ENCODE measurements around the gene CEP85. TPM values are rescaled to one million over a fixed set of nuclear protein-coding genes. Genes with fewer than 3 reads are reported as not detected.
A peak's percentile ranks its signal among the peaks of the same experiment; 100 is the strongest.

CEP85 gene
- total and polyA plus RNA-seq, 2 of the 13 experiments (the other 11 are each of a cell fraction or from before 2014, with no cell fraction given), result 16.1 to 26.7 TPM

DNA sequence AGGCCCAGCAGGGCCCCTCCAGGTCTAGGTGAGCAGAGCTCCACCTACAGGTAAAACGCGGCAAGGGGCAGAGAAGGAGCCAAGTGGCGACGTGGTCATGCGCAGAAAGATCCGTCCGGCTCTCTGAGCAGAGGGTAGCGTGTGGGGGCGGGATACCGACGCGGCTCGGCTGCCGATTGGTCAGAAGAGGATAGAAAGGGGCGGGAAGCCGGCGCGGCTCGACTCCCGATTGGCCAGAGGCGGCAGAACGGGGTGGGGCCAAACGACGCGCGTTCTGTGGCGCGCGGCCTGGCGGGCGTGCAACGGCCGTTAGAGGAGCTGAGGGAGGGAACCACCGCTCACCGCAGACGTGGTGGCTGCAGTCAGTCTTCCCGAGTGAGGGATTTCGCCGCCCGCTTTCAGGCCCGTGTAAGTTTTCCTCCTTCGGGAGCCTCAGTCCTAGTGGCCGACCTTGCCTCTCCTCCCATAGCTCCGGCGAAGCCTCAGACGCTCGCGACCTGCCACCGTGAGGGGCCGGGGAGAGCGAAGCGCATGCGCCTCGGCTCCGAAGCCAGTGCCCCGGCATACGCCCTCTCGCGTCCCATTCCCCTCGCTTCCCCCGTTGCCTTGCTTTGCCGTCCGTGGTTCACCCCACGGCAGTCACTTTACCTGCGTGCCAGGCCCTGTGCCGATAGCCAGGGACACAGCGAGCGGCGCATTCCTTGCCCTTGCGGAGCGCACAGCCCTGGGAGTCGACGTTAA lies at the start of gene CEP85 (continued):
- TF ChIP-seq, protein P1, sequence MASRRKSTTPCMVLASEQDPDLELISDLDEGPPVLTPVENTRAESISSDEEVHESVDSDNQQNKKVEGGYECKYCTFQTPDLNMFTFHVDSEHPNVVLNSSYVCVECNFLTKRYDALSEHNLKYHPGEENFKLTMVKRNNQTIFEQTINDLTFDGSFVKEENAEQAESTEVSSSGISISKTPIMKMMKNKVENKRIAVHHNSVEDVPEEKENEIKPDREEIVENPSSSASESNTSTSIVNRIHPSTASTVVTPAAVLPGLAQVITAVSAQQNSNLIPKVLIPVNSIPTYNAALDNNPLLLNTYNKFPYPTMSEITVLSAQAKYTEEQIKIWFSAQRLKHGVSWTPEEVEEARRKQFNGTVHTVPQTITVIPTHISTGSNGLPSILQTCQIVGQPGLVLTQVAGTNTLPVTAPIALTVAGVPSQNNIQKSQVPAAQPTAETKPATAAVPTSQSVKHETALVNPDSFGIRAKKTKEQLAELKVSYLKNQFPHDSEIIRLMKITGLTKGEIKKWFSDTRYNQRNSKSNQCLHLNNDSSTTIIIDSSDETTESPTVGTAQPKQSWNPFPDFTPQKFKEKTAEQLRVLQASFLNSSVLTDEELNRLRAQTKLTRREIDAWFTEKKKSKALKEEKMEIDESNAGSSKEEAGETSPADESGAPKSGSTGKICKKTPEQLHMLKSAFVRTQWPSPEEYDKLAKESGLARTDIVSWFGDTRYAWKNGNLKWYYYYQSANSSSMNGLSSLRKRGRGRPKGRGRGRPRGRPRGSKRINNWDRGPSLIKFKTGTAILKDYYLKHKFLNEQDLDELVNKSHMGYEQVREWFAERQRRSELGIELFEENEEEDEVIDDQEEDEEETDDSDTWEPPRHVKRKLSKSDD (CRISPR knock-in tag; IDR thresholded peaks at IDR 0.05; ENCODE audit: low read depth), result no peak
- TF ChIP-seq CREM (IDR thresholded peaks at IDR 0.05), result peak; percentile 59
- no peak for TF ChIP-seq CREM (CRISPR knock-in tag; IDR thresholded peaks at IDR 0.05)
- TF ChIP-seq POGZ (CRISPR knock-in tag; IDR thresholded peaks at IDR 0.05), result peak; percentile 29; the same call in 1 of the 2 replicates
- TF ChIP-seq, protein P2, sequence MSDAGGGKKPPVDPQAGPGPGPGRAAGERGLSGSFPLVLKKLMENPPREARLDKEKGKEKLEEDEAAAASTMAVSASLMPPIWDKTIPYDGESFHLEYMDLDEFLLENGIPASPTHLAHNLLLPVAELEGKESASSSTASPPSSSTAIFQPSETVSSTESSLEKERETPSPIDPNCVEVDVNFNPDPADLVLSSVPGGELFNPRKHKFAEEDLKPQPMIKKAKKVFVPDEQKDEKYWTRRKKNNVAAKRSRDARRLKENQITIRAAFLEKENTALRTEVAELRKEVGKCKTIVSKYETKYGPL (CRISPR knock-in tag; IDR thresholded peaks at IDR 0.05), result no peak
- TF ChIP-seq ZZZ3 (CRISPR knock-in tag; IDR thresholded peaks at IDR 0.05; ENCODE audit: borderline replicate concordance), result 0 out of 2 replicates have a peak, but pooled peaks have one; percentile 17
- TF ChIP-seq FOXO1 (CRISPR knock-in tag; IDR thresholded peaks at IDR 0.05), result no peak
- TF ChIP-seq MLX (CRISPR knock-in tag; IDR thresholded peaks at IDR 0.05), result peak; percentile 38; the same call in 1 of the 2 replicates
- 0 out of 2 replicates have a peak, but pooled peaks have one; percentile 22 for TF ChIP-seq ZNF12 (CRISPR knock-in tag; IDR thresholded peaks at IDR 0.05)
- no peak; the same call in 1 of the 2 replicates for TF ChIP-seq HNF4A (CRISPR knock-in tag; IDR thresholded peaks at IDR 0.05)
- TF ChIP-seq ZNF274 (CRISPR knock-in tag; IDR thresholded peaks at IDR 0.05), result no peak
- TF ChIP-seq, protein P3, sequence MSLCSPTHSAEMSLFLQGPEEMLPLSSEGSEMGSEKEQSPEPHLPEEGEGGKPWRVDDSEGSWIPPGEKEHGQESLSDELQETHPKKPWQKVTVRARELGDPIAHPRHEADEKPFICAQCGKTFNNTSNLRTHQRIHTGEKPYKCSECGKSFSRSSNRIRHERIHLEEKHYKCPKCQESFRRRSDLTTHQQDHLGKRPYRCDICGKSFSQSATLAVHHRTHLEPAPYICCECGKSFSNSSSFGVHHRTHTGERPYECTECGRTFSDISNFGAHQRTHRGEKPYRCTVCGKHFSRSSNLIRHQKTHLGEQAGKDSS (CRISPR knock-in tag; IDR thresholded peaks at IDR 0.05; ENCODE audit: borderline replicate concordance, low read depth), result peak; percentile 89
- TF ChIP-seq ZNF563 (CRISPR knock-in tag; IDR thresholded peaks at IDR 0.05), result peak; percentile 91; the same call in 1 of the 2 replicates
- TF ChIP-seq SYNCRIP (IDR thresholded peaks at IDR 0.05; ENCODE audit: insufficient read depth, low read depth, low read length), result no peak
- peak; percentile 63; the same call in 1 of the 2 replicates for TF ChIP-seq RELA (CRISPR knock-in tag; IDR thresholded peaks at IDR 0.05)
- TF ChIP-seq ELF4 (CRISPR knock-in tag; IDR thresholded peaks at IDR 0.05; ENCODE audit: borderline replicate concordance), result 0 out of 2 replicates have a peak, but pooled peaks have one; percentile 37
- 0 out of 2 replicates have a peak, but pooled peaks have one; percentile 24 for TF ChIP-seq ZNF761 (CRISPR knock-in tag; conservative IDR thresholded peaks at IDR 0.05)
- 0 out of 2 replicates have a peak, but pooled peaks have one; percentile 58 for TF ChIP-seq ZNF296 (CRISPR knock-in tag; conservative IDR thresholded peaks at IDR 0.05)
- no peak for TF ChIP-seq FOXM1 (CRISPR knock-in tag; IDR thresholded peaks at IDR 0.05)
- peak; percentile 75; the same call in 1 of the 2 replicates for TF ChIP-seq MEIS1 (CRISPR knock-in tag; IDR thresholded peaks at IDR 0.05; ENCODE audit: borderline replicate concordance)
- no peak for TF ChIP-seq ZNF343 (CRISPR knock-in tag; IDR thresholded peaks at IDR 0.05)
- no peak; the same call in none of the 2 replicates for TF ChIP-seq RXRB (CRISPR knock-in tag; IDR thresholded peaks at IDR 0.05; ENCODE audit: borderline replicate concordance)
- peak; percentile 71 for TF ChIP-seq KAT8 (CRISPR knock-in tag; IDR thresholded peaks at IDR 0.05)
- no peak for TF ChIP-seq NFRKB (IDR thresholded peaks at IDR 0.05)
- TF ChIP-seq EZH2 (conservative IDR thresholded peaks at IDR 0.05; ENCODE audit: low read depth, low read length), result no peak
- 0 out of 2 replicates have a peak, but pooled peaks have one; percentile 6 for TF ChIP-seq HMG20B (CRISPR knock-in tag; conservative IDR thresholded peaks at IDR 0.05)
- TF ChIP-seq LCORL (IDR thresholded peaks at IDR 0.05), result no peak
- peak; percentile 83 for TF ChIP-seq LCORL (CRISPR knock-in tag; IDR thresholded peaks at IDR 0.05)

Data from HepG2 (cell line).